H9 (cell line): ENCODE measurements around the gene P3H3. TPM values are rescaled to one million over a fixed set of nuclear protein-coding genes. Genes with fewer than 3 reads are reported as not detected.

ENCODE experiments used
- DNase-seq: peaks from one replicate; pipeline ENCODE4 v3.0.0-alpha.2; 2017
- H2AFZ ChIP-seq: one replicate; pipeline ENCODE4 v1.6.1; 2013; ENCODE audit warnings: mild to moderate bottlenecking, low read length, control low read depth, moderate library complexity
- H2AK5ac ChIP-seq: 2 replicates; pipeline ENCODE4 v1.6.1; 2013; ENCODE audit warnings: low read length, control low read depth, mixed read lengths; ENCODE audit not compliant: insufficient read length
- H2BK120ac ChIP-seq: one replicate; pipeline ENCODE4 v1.6.1; 2013; ENCODE audit warnings: low read depth, mild to moderate bottlenecking, low read length, control low read depth, inconsistent platforms; ENCODE audit not compliant: poor library complexity, severe bottlenecking
- H2BK12ac ChIP-seq: 2 replicates; pipeline ENCODE4 v1.6.1; 2013; ENCODE audit warnings: low read length, control low read depth, mixed read lengths, low read depth; ENCODE audit not compliant: insufficient read length
- H2BK15ac ChIP-seq: 2 replicates; pipeline ENCODE4 v1.6.1; 2013; ENCODE audit warnings: low read depth, low read length, control low read depth
- H2BK20ac ChIP-seq: one replicate; pipeline ENCODE4 v1.6.1; 2013; ENCODE audit warnings: low read depth, mild to moderate bottlenecking, low read length, control low read depth, inconsistent platforms; ENCODE audit not compliant: poor library complexity, severe bottlenecking
- H2BK5ac ChIP-seq: 2 replicates; pipeline ENCODE4 v1.6.1; 2013; ENCODE audit warnings: low read length, control low read depth, mixed read lengths; ENCODE audit not compliant: insufficient read length
- H3K14ac ChIP-seq: 2 replicates; pipeline ENCODE4 v1.6.1; 2013; ENCODE audit warnings: low read length, control low read depth; ENCODE audit not compliant: insufficient read depth
- H3K18ac ChIP-seq: 2 replicates; pipeline ENCODE4 v1.6.1; 2013; ENCODE audit warnings: low read depth, mild to moderate bottlenecking, mixed read lengths, low read length, control low read depth; ENCODE audit not compliant: insufficient read length
- H3K23ac ChIP-seq: 2 replicates; pipeline ENCODE4 v1.6.1; 2013; ENCODE audit warnings: low read length, control low read depth, mixed read lengths, low read depth; ENCODE audit not compliant: insufficient read length
- H3K23me2 ChIP-seq: 2 replicates; pipeline ENCODE4 v1.6.1; 2013; ENCODE audit warnings: low read depth, mild to moderate bottlenecking, mixed read lengths, low read length, control low read depth; ENCODE audit not compliant: insufficient read length, poor library complexity, severe bottlenecking
- H3K27ac ChIP-seq: 2 replicates; pipeline ENCODE4 v1.5.1; 2013; ENCODE audit warnings: low read length, control low read depth, mixed read lengths, low read depth; ENCODE audit not compliant: insufficient read length
- H3K27me3 ChIP-seq: 2 replicates; pipeline ENCODE4 v1.6.1; 2013; ENCODE audit warnings: low read length, control low read depth, inconsistent platforms; ENCODE audit not compliant: insufficient read depth
- H3K4ac ChIP-seq: 2 replicates; pipeline ENCODE4 v1.6.1; 2013; ENCODE audit warnings: low read depth, mild to moderate bottlenecking, control low read depth, inconsistent platforms, low read length, moderate library complexity
- H3K4me1 ChIP-seq: 2 replicates; pipeline ENCODE4 v1.6.1; 2013; ENCODE audit warnings: low read length, control low read depth, inconsistent platforms; ENCODE audit not compliant: insufficient read depth
- H3K4me2 ChIP-seq: 2 replicates; pipeline ENCODE4 v1.6.1; 2013; ENCODE audit warnings: low read length, control low read depth, mixed read lengths; ENCODE audit not compliant: insufficient read length, insufficient read depth
- H3K56ac ChIP-seq: 2 replicates; pipeline ENCODE4 v1.6.1; 2013; ENCODE audit warnings: low read depth, mild to moderate bottlenecking, mixed read lengths, low read length, control low read depth; ENCODE audit not compliant: insufficient read length
- H3K79me1 ChIP-seq: 2 replicates; pipeline ENCODE4 v1.6.1; 2013; ENCODE audit warnings: low read depth, mild to moderate bottlenecking, moderate library complexity, low read length, control low read depth, inconsistent platforms; ENCODE audit not compliant: insufficient read depth, poor library complexity, severe bottlenecking
- H3K79me2 ChIP-seq: 2 replicates; pipeline ENCODE4 v1.6.1; 2013; ENCODE audit warnings: low read length, control low read depth, inconsistent platforms; ENCODE audit not compliant: insufficient read depth
- H3K9ac ChIP-seq: 2 replicates; pipeline ENCODE4 v1.6.1; 2013; ENCODE audit warnings: low read length, control low read depth, mixed read lengths; ENCODE audit not compliant: insufficient read length; ENCODE audit errors: extremely low read depth
- H3K9me3 ChIP-seq: one replicate; pipeline ENCODE4 v1.6.1; 2013; ENCODE audit warnings: low read depth, low read length, inconsistent platforms; ENCODE audit not compliant: control insufficient read depth
- H3T11ph ChIP-seq: one replicate; pipeline ENCODE4 v1.6.1; 2013; ENCODE audit warnings: mild to moderate bottlenecking, low read length, control low read depth, inconsistent platforms
- H4K20me1 ChIP-seq: one replicate; pipeline ENCODE4 v1.6.1; 2013; ENCODE audit not compliant: control insufficient read depth, insufficient read length, insufficient read depth
- H4K5ac ChIP-seq: 2 replicates; pipeline ENCODE4 v1.6.1; 2013; ENCODE audit warnings: low read depth, mild to moderate bottlenecking, mixed read lengths, low read length, control low read depth; ENCODE audit not compliant: insufficient read length
- H4K8ac ChIP-seq: replicated peaks from 2 replicates; pipeline ENCODE4 v1.6.1; 2013; ENCODE audit warnings: low read length, control low read depth, mixed read lengths, low read depth; ENCODE audit not compliant: insufficient read length
- H4K91ac ChIP-seq: 2 replicates; pipeline ENCODE4 v1.6.1; 2013; ENCODE audit warnings: low read depth, mild to moderate bottlenecking, moderate library complexity, mixed read lengths, low read length, control low read depth; ENCODE audit not compliant: insufficient read length
- H3K27ac Mint-ChIP-seq, 3 experiments: 2 replicates in 2 of 3; 3 replicates in 1 of 3; pipeline ENCODE4 v1.8.0; 2020 to 2021; ENCODE audit warnings: mixed read lengths in 3 of 3, mild to moderate bottlenecking in 1 of 3, moderate library complexity in 1 of 3
- H3K27me3 Mint-ChIP-seq: 2 replicates; pipeline ENCODE4 v1.8.0; 2021; ENCODE audit warnings: low read depth, mild to moderate bottlenecking, moderate library complexity, mixed read lengths
- H3K36me3 Mint-ChIP-seq, 3 experiments: 2 replicates in 2 of 3; 3 replicates in 1 of 3; pipeline ENCODE4 v1.8.0; 2020 to 2021; ENCODE audit warnings: low read depth in 3 of 3, mixed read lengths in 3 of 3; ENCODE audit not compliant: insufficient read depth in 1 of 3
- H3K4me1 Mint-ChIP-seq, 2 experiments: 2 replicates each; pipeline ENCODE4 v1.8.0; 2020; ENCODE audit warnings: mixed read lengths in 2 of 2
- H3K4me3 Mint-ChIP-seq, 2 experiments: 2 replicates in 1 of 2; 3 replicates in 1 of 2; pipeline ENCODE4 v1.8.0; 2020 to 2021; ENCODE audit warnings: mild to moderate bottlenecking in 2 of 2, mixed read lengths in 2 of 2, moderate library complexity in 1 of 2
- H3K9me3 Mint-ChIP-seq, 2 experiments: 2 replicates in 1 of 2; 3 replicates in 1 of 2; pipeline ENCODE4 v1.8.0; 2020; ENCODE audit warnings: mild to moderate bottlenecking in 2 of 2, mixed read lengths in 2 of 2, moderate library complexity in 1 of 2
- CTCF ChIP-seq: fragments of 200-600 bp; sonication (generic); conservative IDR thresholded peaks from 3 replicates; pipeline ENCODE4 v1.8.0; 2021; ENCODE audit warnings: antibody characterized with exemption, mild to moderate bottlenecking
- WGBS: extraction: QIAGEN DNeasy Blood & Tissue Kit; methylation state at CpG from one replicate; pipeline ENCODE4 v1.1.7; 2013; ENCODE audit warnings: missing lambda C conversion rate, low lambda C conversion rate, mixed read lengths; ENCODE audit not compliant: insufficient read length; ENCODE audit errors: extremely low coverage; 5-methylcytosine and 5-hydroxymethylcytosine counted together
- total RNA-seq: library from RNA; stranded (reverse); gene quantifications from 2 replicates; pipeline ENCODE4 v1.2.1, GENCODE V29; 2021

P3H3 gene
- total RNA-seq, 1 experiment from 2014 or later = 55.0 TPM

DNA sequence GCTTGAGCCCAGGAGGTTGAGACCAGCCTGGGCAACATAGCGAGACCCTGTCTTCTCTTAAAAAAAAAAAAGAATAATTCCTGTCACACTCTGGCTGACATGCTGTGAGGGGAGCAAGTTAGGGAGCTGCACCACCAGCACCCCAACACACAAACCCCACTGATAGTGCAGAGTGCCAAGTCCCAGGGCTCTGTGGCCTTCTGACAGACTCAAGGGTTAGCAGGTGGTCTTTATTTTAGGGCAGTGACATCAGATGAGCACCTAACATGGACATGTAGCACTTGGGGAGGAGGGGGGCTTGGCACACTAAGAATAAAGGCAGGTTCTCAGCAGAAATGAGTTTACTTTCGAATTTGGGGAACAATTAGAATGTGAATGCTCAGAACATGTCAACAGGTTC is 30.6 kb downstream of the P3H3 start:
- no peak overlapping the region for H3K4me3 Mint-ChIP-seq

More for the DNA sequence above, 30.6 kb downstream of the P3H3 start:
- TF ChIP-seq CTCF = no peak
- H4K5ac ChIP-seq = no peak overlapping the region
- H3K4me1 ChIP-seq = no peaks in the 10 kb centered on the region
- H3K23ac ChIP-seq = no peak overlapping the region
- H3K9ac ChIP-seq = no peak overlapping the region
- Mint-ChIP-seq H3K36me3 (peaks cover 50 to 89% (median 83%) of the 10 kb centered on the region in 3 experiments; a peak in 6 of 7 replicates), H3K9me3 (no peaks in the 10 kb centered on the region), H3K27ac (no peak overlapping the region), H3K4me1 (peaks cover 4 to 5% of the 10 kb centered on the region in 2 experiments), H3K27me3 (no peaks in the 10 kb centered on the region)
- no peak for DNase-seq
- H2AK5ac ChIP-seq = no peak overlapping the region
- no peaks in the 10 kb centered on the region for H4K20me1 ChIP-seq
- H3K18ac ChIP-seq = no peak overlapping the region
- H2BK120ac ChIP-seq = no peak overlapping the region
- no peaks in the 10 kb centered on the region for H3K79me1 ChIP-seq
- H4K91ac ChIP-seq = no peak overlapping the region
- peaks cover 5% of the 10 kb centered on the region; the same call in 1 of the 2 replicates for H3K79me2 ChIP-seq
- no peak overlapping the region for H3K27ac ChIP-seq
- no peak overlapping the region for H3K56ac ChIP-seq
- H3K4ac ChIP-seq = no peak overlapping the region
- no peak overlapping the region for H3K14ac ChIP-seq
- no CpG with 5 or more reads among the region's 2 CpGs for WGBS
- no peak overlapping the region for H3T11ph ChIP-seq
- no peaks in the 10 kb centered on the region for H3K9me3 ChIP-seq
- no peak overlapping the region for H2BK15ac ChIP-seq
- H2AFZ ChIP-seq = no peak overlapping the region
- H4K8ac ChIP-seq = no peak overlapping the region
- H3K4me2 ChIP-seq = no peak overlapping the region
- H3K27me3 ChIP-seq = no peaks in the 10 kb centered on the region
- no peak overlapping the region for H2BK12ac ChIP-seq
- no peak overlapping the region for H2BK5ac ChIP-seq
- no peak overlapping the region for H2BK20ac ChIP-seq
- H3K23me2 ChIP-seq = no peaks in the 10 kb centered on the region
